Keratinocyte (primary cell): ENCODE results near the gene SLC2A9.

Experiments
- EZH2 ChIP-seq: IDR thresholded peaks from one replicate; pipeline ENCODE4 v1.6.1; 2012; ENCODE audit warnings: inconsistent platforms, mild to moderate bottlenecking, low read length, moderate library complexity
- TF ChIP-seq, protein P1 (sequence below), 3 experiments: IDR thresholded peaks in 1 of 3; conservative IDR thresholded peaks in 1 of 3; optimal IDR thresholded peaks in 1 of 3; 2 replicates in 2 of 3; 3 replicates in 1 of 3; pipeline versions ENCODE3 to v1.5.1; 2011; ENCODE audit warnings: low read length in 3 of 3, mild to moderate bottlenecking in 3 of 3, moderate library complexity in 2 of 3, control low read depth in 1 of 3, inconsistent platforms in 1 of 3; ENCODE audit not compliant: insufficient read depth in 2 of 3; ENCODE audit errors: extremely low read depth in 1 of 3

- TF ChIP-seq, protein P1, sequence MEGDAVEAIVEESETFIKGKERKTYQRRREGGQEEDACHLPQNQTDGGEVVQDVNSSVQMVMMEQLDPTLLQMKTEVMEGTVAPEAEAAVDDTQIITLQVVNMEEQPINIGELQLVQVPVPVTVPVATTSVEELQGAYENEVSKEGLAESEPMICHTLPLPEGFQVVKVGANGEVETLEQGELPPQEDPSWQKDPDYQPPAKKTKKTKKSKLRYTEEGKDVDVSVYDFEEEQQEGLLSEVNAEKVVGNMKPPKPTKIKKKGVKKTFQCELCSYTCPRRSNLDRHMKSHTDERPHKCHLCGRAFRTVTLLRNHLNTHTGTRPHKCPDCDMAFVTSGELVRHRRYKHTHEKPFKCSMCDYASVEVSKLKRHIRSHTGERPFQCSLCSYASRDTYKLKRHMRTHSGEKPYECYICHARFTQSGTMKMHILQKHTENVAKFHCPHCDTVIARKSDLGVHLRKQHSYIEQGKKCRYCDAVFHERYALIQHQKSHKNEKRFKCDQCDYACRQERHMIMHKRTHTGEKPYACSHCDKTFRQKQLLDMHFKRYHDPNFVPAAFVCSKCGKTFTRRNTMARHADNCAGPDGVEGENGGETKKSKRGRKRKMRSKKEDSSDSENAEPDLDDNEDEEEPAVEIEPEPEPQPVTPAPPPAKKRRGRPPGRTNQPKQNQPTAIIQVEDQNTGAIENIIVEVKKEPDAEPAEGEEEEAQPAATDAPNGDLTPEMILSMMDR (optimal IDR thresholded peaks at IDR 0.05 in 1 of 3, IDR thresholded peaks at IDR 0.05 in 1 of 3, conservative IDR thresholded peaks at IDR 0.05 in 1 of 3; ENCODE audit: extremely low read depth in 1 of 3, insufficient read depth in 2 of 3, low read length in 3 of 3) = no peak
- no peak for TF ChIP-seq EZH2
Observed at GRCh38 chr4:9977518-9978031, 43.7 kb downstream of the SLC2A9 start.
